Measurements from ENCODE around the gene HIGD1C. TPM values are rescaled to one million over a fixed set of nuclear protein-coding genes. Genes with fewer than 3 reads are reported as not detected.

Gene HIGD1C
- total RNA-seq, 1 donor from 2014 or later, result not detected

GRCh38 chr12:50991291-50991690 lies 38.9 kb downstream of the HIGD1C start:
- Mint-ChIP-seq H3K27ac (ENCODE audit: unreplicated experiment) (no peak overlapping the region), H3K36me3 (ENCODE audit: low read depth, unreplicated experiment) (peaks cover 30% of the 10 kb centered on the region), H3K4me1 (ENCODE audit: low read depth, unreplicated experiment) (peaks cover 15% of the 10 kb centered on the region), H3K4me3 (ENCODE audit: unreplicated experiment) (no peak overlapping the region), H3K27me3 (ENCODE audit: low read depth, unreplicated experiment) (no peaks in the 10 kb centered on the region), H3K9me3 (ENCODE audit: unreplicated experiment) (no peaks in the 10 kb centered on the region)
- DNase-seq (ENCODE audit: low read depth) (no peak), FAIRE-seq (no peak)
- TF ChIP-seq EZH2 (IDR thresholded peaks at IDR 0.05; ENCODE audit: insufficient read depth, low read length) (no peak), CTCF (IDR thresholded peaks at IDR 0.05; ENCODE audit: insufficient read depth, low read depth, low read length) (no peak)
- no peak overlapping the region for H3K4me3 ChIP-seq (ENCODE audit: insufficient read depth, low read depth, low read length)
- H3K36me3 ChIP-seq (ENCODE audit: insufficient read depth, low read length), result peaks cover 20% of the 10 kb centered on the region
- H3K27me3 ChIP-seq (ENCODE audit: insufficient read depth, low read length), result no peaks in the 10 kb centered on the region
- no peaks in the 10 kb centered on the region for H4K20me1 ChIP-seq (ENCODE audit: insufficient read depth, low read length)
- no peaks in the 10 kb centered on the region for H3K79me2 ChIP-seq (ENCODE audit: insufficient read depth, low read length)
- no peaks in the 10 kb centered on the region for H3K9me3 ChIP-seq (ENCODE audit: insufficient read depth, low read depth, low read length)
- no peak overlapping the region for H3K27ac ChIP-seq (ENCODE audit: low read depth, low read length)
- no peaks in the 10 kb centered on the region for H3K4me1 ChIP-seq (ENCODE audit: insufficient read depth, low read length)
- H2AFZ ChIP-seq (ENCODE audit: low read depth, low read length), result no peak overlapping the region
- H3K4me2 ChIP-seq (ENCODE audit: low read length), result no peak overlapping the region
- H3K9ac ChIP-seq (ENCODE audit: low read length), result no peak overlapping the region

GRCh38 chr12:50992819-50993218 lies 40.5 kb downstream of the HIGD1C start:
- Histone ChIP-seq H4K20me1 (ENCODE audit: insufficient read depth, low read length) (no peaks in the 10 kb centered on the region), H3K9ac (ENCODE audit: low read length) (no peak overlapping the region), H2AFZ (ENCODE audit: low read depth, low read length) (no peak overlapping the region), H3K4me2 (ENCODE audit: low read length) (no peak overlapping the region), H3K27ac (ENCODE audit: low read depth, low read length) (no peak overlapping the region), H3K36me3 (ENCODE audit: insufficient read depth, low read length) (peaks cover 23% of the 10 kb centered on the region), H3K4me3 (ENCODE audit: insufficient read depth, low read depth, low read length) (no peak overlapping the region), H3K4me1 (ENCODE audit: insufficient read depth, low read length) (no peaks in the 10 kb centered on the region), H3K9me3 (ENCODE audit: insufficient read depth, low read depth, low read length) (no peaks in the 10 kb centered on the region), H3K79me2 (ENCODE audit: insufficient read depth, low read length) (no peaks in the 10 kb centered on the region), H3K27me3 (ENCODE audit: insufficient read depth, low read length) (no peaks in the 10 kb centered on the region)
- Mint-ChIP-seq H3K27ac (ENCODE audit: unreplicated experiment) (no peak overlapping the region), H3K9me3 (ENCODE audit: unreplicated experiment) (no peaks in the 10 kb centered on the region), H3K4me3 (ENCODE audit: unreplicated experiment) (no peak overlapping the region), H3K4me1 (ENCODE audit: low read depth, unreplicated experiment) (peaks cover 7% of the 10 kb centered on the region), H3K36me3 (ENCODE audit: low read depth, unreplicated experiment) (peaks cover 33% of the 10 kb centered on the region), H3K27me3 (ENCODE audit: low read depth, unreplicated experiment) (no peaks in the 10 kb centered on the region)
- TF ChIP-seq EZH2 (IDR thresholded peaks at IDR 0.05; ENCODE audit: insufficient read depth, low read length) (no peak), CTCF (IDR thresholded peaks at IDR 0.05; ENCODE audit: insufficient read depth, low read depth, low read length) (no peak)
- DNase-seq (ENCODE audit: low read depth), result no peak
- FAIRE-seq, result no peak

GRCh38 chr12:50999093-50999492 lies 46.7 kb downstream of the HIGD1C start:
- peaks cover 7% of the 10 kb centered on the region for H3K36me3 ChIP-seq (ENCODE audit: insufficient read depth, low read length)
- H3K4me3 ChIP-seq (ENCODE audit: insufficient read depth, low read depth, low read length), result no peak overlapping the region
- FAIRE-seq (no peak), DNase-seq (ENCODE audit: low read depth) (no peak)
- H3K9ac ChIP-seq (ENCODE audit: low read length), result no peak overlapping the region
- Mint-ChIP-seq H3K27me3 (ENCODE audit: low read depth, unreplicated experiment) (no peaks in the 10 kb centered on the region), H3K4me3 (ENCODE audit: unreplicated experiment) (no peak overlapping the region), H3K36me3 (ENCODE audit: low read depth, unreplicated experiment) (peaks cover 26% of the 10 kb centered on the region), H3K27ac (ENCODE audit: unreplicated experiment) (no peak overlapping the region), H3K4me1 (ENCODE audit: low read depth, unreplicated experiment) (peaks cover 6% of the 10 kb centered on the region), H3K9me3 (ENCODE audit: unreplicated experiment) (no peaks in the 10 kb centered on the region)
- no peaks in the 10 kb centered on the region for H3K9me3 ChIP-seq (ENCODE audit: insufficient read depth, low read depth, low read length)
- H4K20me1 ChIP-seq (ENCODE audit: insufficient read depth, low read length), result no peaks in the 10 kb centered on the region
- H2AFZ ChIP-seq (ENCODE audit: low read depth, low read length), result no peak overlapping the region
- H3K27me3 ChIP-seq (ENCODE audit: insufficient read depth, low read length), result no peaks in the 10 kb centered on the region
- TF ChIP-seq CTCF (IDR thresholded peaks at IDR 0.05; ENCODE audit: insufficient read depth, low read depth, low read length) (no peak), EZH2 (IDR thresholded peaks at IDR 0.05; ENCODE audit: insufficient read depth, low read length) (no peak)
- peaks cover 5% of the 10 kb centered on the region for H3K4me1 ChIP-seq (ENCODE audit: insufficient read depth, low read length)
- no peak overlapping the region for H3K4me2 ChIP-seq (ENCODE audit: low read length)
- H3K79me2 ChIP-seq (ENCODE audit: insufficient read depth, low read length), result no peaks in the 10 kb centered on the region
- no peak overlapping the region for H3K27ac ChIP-seq (ENCODE audit: low read depth, low read length)
